NT2/D1 (cell line): ENCODE results near the gene TAF1.

Source experiments
- SUZ12 ChIP-seq: IDR thresholded peaks from 2 replicates; pipeline ENCODE4 v1.6.1; 2011; ENCODE audit not compliant: insufficient read length, insufficient read depth; ENCODE audit errors: extremely low read depth
- ZNF274 ChIP-seq: IDR thresholded peaks from 2 replicates; pipeline ENCODE4 v1.6.1; 2011; ENCODE audit warnings: mild to moderate bottlenecking, low read depth, low read length

DNA sequence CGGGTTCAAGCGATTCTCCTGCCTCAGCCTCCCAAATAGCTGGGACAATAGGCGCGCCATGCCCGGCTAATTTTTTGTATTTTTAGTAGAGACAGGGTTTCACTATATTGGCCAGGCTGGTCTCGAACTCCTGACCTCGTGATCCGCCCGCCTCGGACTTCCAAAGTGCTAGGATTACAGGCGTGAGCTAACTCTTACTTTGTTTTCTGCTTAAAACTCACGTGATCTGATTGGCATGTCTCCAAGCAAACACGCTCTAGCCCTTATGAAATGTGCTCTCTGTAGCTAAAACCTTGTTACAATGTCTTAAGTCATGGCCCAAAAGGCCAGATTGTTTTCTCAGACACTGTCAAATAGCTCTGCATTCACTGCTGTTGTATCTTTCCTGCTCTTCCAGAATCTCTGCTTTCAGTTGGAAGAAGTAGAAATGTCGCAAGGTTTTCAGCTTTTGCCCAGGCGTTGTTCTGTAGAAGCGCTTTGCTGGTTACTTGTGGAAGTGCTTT lies 127.0 kb downstream of the TAF1 start:
- no peak for TF ChIP-seq ZNF274
- TF ChIP-seq SUZ12, result no peak
